ENCODE data around the gene ALDH3B2. TPM values are rescaled to one million over a fixed set of nuclear protein-coding genes. Genes with fewer than 3 reads are reported as not detected.

The ALDH3B2 gene
- total and polyA plus RNA-seq, 2 donors (not counting 1 experiment from before 2014, with no cell fraction given): 0.09 TPM; not detected in 1

GRCh38 chr11:67698247-67698646, 23.8 kb upstream of the ALDH3B2 start:
- Histone ChIP-seq H3K27me3 (replicated peaks in 1 of 4; ENCODE audit: control extremely low read depth in 1 of 4, control insufficient read depth in 3 of 4, insufficient read depth in 4 of 4, low read length in 3 of 4) (peaks cover 0 to 4% (median 0%) of the 10 kb centered on the region in 4 experiments), H3K4me2 (replicated peaks; ENCODE audit: low read depth, low read length, poor library complexity, severe bottlenecking) (no peak overlapping the region), H2AFZ (ENCODE audit: insufficient read depth, low read depth, low read length, poor library complexity, severe bottlenecking) (no peak overlapping the region), H3K9me3 (ENCODE audit: control extremely low read depth in 1 of 3, control insufficient read depth in 2 of 3, insufficient read depth in 1 of 3, low read length in 2 of 3) (peaks cover 0 to 8% (median 0%) of the 10 kb centered on the region in 3 donors), H4K20me1 (ENCODE audit: control insufficient read depth, insufficient read depth, low read length, poor library complexity, severe bottlenecking) (no peaks in the 10 kb centered on the region), H3K9ac (ENCODE audit: low read length) (no peak overlapping the region), H3K79me2 (ENCODE audit: control insufficient read depth, insufficient read depth, low read length) (no peaks in the 10 kb centered on the region), H3K36me3 (replicated peaks in 1 of 2; ENCODE audit: control extremely low read depth in 1 of 2, control insufficient read depth in 1 of 2, extremely low read depth in 1 of 2, insufficient read depth in 2 of 2, low read length in 1 of 2) (no peaks in the 10 kb centered on the region), H3K27ac (ENCODE audit: low read length in 2 of 2) (no peak overlapping the region), H3K4me3 (ENCODE audit: control extremely low read depth in 1 of 5, extremely low read depth in 1 of 5, insufficient read depth in 1 of 5, low read depth in 2 of 5, low read length in 4 of 5) (no peak overlapping the region), H3K4me1 (ENCODE audit: control insufficient read depth in 2 of 2, insufficient read depth in 2 of 2, low read length in 2 of 2) (no peaks in the 10 kb centered on the region)
- Mint-ChIP-seq H3K27ac (no peak overlapping the region), H3K27me3 (peaks cover 26% of the 10 kb centered on the region), H3K4me3 (no peak overlapping the region), H3K4me1 (no peaks in the 10 kb centered on the region), H3K9me3 (ENCODE audit: insufficient read depth) (peaks cover 6% of the 10 kb centered on the region)
- ATAC-seq (ENCODE audit: low read depth): no peak
- WGBS (ENCODE audit: insufficient coverage): 75% methylated on average over 4 of the region's 6 CpGs
- TF ChIP-seq CTCF (IDR thresholded peaks at IDR 0.05) (no peak), EZH2 (IDR thresholded peaks at IDR 0.05; ENCODE audit: borderline replicate concordance, insufficient read depth, low read depth, low read length, poor library complexity, severe bottlenecking) (no peak)
- ChIA-PET POLR2A (interaction anchor here (0.7 kb wide), 1 partner anchor 1106 kb away, joined by 4 read pairs; no protein-coding TSS in a partner anchor), CTCF (no interaction called here)
- no peak for DNase-seq
- intact Hi-C loops (cut with micrococcal nuclease): no loop called here

- ATAC-seq (ENCODE audit: low read depth): no peak
- Mint-ChIP-seq H3K4me3 (no peak overlapping the region), H3K27ac (no peak overlapping the region), H3K27me3 (peaks cover 22% of the 10 kb centered on the region), H3K9me3 (ENCODE audit: insufficient read depth) (peaks cover 6% of the 10 kb centered on the region), H3K4me1 (no peaks in the 10 kb centered on the region)
- WGBS (ENCODE audit: insufficient coverage): 100% methylated on average over 1 of the region's 4 CpGs
- Histone ChIP-seq H3K4me3 (ENCODE audit: control extremely low read depth in 1 of 5, extremely low read depth in 1 of 5, insufficient read depth in 1 of 5, low read depth in 2 of 5, low read length in 4 of 5) (no peak overlapping the region), H3K27ac (ENCODE audit: low read length in 2 of 2) (no peak overlapping the region), H3K79me2 (ENCODE audit: control insufficient read depth, insufficient read depth, low read length) (no peaks in the 10 kb centered on the region), H3K27me3 (replicated peaks in 1 of 4; ENCODE audit: control extremely low read depth in 1 of 4, control insufficient read depth in 3 of 4, insufficient read depth in 4 of 4, low read length in 3 of 4) (peaks cover 0 to 3% (median 0%) of the 10 kb centered on the region in 4 experiments), H3K4me1 (ENCODE audit: control insufficient read depth in 2 of 2, insufficient read depth in 2 of 2, low read length in 2 of 2) (no peaks in the 10 kb centered on the region), H3K4me2 (replicated peaks; ENCODE audit: low read depth, low read length, poor library complexity, severe bottlenecking) (no peak overlapping the region), H3K36me3 (replicated peaks in 1 of 2; ENCODE audit: control extremely low read depth in 1 of 2, control insufficient read depth in 1 of 2, extremely low read depth in 1 of 2, insufficient read depth in 2 of 2, low read length in 1 of 2) (no peaks in the 10 kb centered on the region), H3K9ac (ENCODE audit: low read length) (no peak overlapping the region), H4K20me1 (ENCODE audit: control insufficient read depth, insufficient read depth, low read length, poor library complexity, severe bottlenecking) (no peaks in the 10 kb centered on the region), H3K9me3 (ENCODE audit: control extremely low read depth in 1 of 3, control insufficient read depth in 2 of 3, insufficient read depth in 1 of 3, low read length in 2 of 3) (peaks cover 0 to 8% (median 0%) of the 10 kb centered on the region in 3 donors), H2AFZ (ENCODE audit: insufficient read depth, low read depth, low read length, poor library complexity, severe bottlenecking) (no peak overlapping the region)
- CTCF ChIA-PET: interaction anchor here (0.7 kb wide), 1 partner anchor 564 kb away, joined by 3 read pairs; no protein-coding TSS in a partner anchor
- POLR2A ChIA-PET: interaction anchor here (0.7 kb wide), 1 partner anchor 1105 kb away, joined by 4 read pairs; no protein-coding TSS in a partner anchor
- TF ChIP-seq CTCF (IDR thresholded peaks at IDR 0.05) (no peak), EZH2 (IDR thresholded peaks at IDR 0.05; ENCODE audit: borderline replicate concordance, insufficient read depth, low read depth, low read length, poor library complexity, severe bottlenecking) (no peak)
- intact Hi-C loops (cut with micrococcal nuclease): no loop called here
- DNase-seq: no peak
Measured at GRCh38 chr11:67697846-67698245, 23.4 kb upstream of the ALDH3B2 start.
